Measurements from ENCODE around the gene RPL26.

The RPL26 gene

GRCh38 chr17:8371786-8372185, 11.2 kb downstream of the RPL26 start:
- no peak for DNase-seq (ENCODE audit: low spot score)
- TF ChIP-seq, protein P1, sequence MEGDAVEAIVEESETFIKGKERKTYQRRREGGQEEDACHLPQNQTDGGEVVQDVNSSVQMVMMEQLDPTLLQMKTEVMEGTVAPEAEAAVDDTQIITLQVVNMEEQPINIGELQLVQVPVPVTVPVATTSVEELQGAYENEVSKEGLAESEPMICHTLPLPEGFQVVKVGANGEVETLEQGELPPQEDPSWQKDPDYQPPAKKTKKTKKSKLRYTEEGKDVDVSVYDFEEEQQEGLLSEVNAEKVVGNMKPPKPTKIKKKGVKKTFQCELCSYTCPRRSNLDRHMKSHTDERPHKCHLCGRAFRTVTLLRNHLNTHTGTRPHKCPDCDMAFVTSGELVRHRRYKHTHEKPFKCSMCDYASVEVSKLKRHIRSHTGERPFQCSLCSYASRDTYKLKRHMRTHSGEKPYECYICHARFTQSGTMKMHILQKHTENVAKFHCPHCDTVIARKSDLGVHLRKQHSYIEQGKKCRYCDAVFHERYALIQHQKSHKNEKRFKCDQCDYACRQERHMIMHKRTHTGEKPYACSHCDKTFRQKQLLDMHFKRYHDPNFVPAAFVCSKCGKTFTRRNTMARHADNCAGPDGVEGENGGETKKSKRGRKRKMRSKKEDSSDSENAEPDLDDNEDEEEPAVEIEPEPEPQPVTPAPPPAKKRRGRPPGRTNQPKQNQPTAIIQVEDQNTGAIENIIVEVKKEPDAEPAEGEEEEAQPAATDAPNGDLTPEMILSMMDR (IDR thresholded peaks at IDR 0.05; ENCODE audit: extremely low read depth, insufficient read depth, missing control alignments): no peak
- in situ Hi-C loops (cut with MboI; ENCODE audit: low pct_unique_long_range_greater_than_20kb, low sequenced_read_pairs, unreplicated experiment): no loop called here

GRCh38 chr17:8369944-8370343, 13.0 kb downstream of the RPL26 start:
- in situ Hi-C loops (cut with MboI; ENCODE audit: low pct_unique_long_range_greater_than_20kb, low sequenced_read_pairs, unreplicated experiment): no loop called here
- no peak for DNase-seq (ENCODE audit: low spot score)
- TF ChIP-seq, protein P1 (IDR thresholded peaks at IDR 0.05; ENCODE audit: extremely low read depth, insufficient read depth, missing control alignments): no peak

GRCh38 chr17:8368193-8368592, 14.8 kb downstream of the RPL26 start:
- TF ChIP-seq, protein P1 (IDR thresholded peaks at IDR 0.05; ENCODE audit: extremely low read depth, insufficient read depth, missing control alignments): no peak
- no peak for DNase-seq (ENCODE audit: low spot score)
- in situ Hi-C loops (cut with MboI; ENCODE audit: low pct_unique_long_range_greater_than_20kb, low sequenced_read_pairs, unreplicated experiment): no loop called here

- in situ Hi-C loops (cut with MboI; ENCODE audit: low pct_unique_long_range_greater_than_20kb, low sequenced_read_pairs, unreplicated experiment): no loop called here
- DNase-seq (ENCODE audit: low spot score): no peak
- TF ChIP-seq, protein P1 (IDR thresholded peaks at IDR 0.05; ENCODE audit: extremely low read depth, insufficient read depth, missing control alignments): no peak
Observed at GRCh38 chr17:8366231-8366630, 16.8 kb downstream of the RPL26 start.

- in situ Hi-C loops (cut with MboI; ENCODE audit: low pct_unique_long_range_greater_than_20kb, low sequenced_read_pairs, unreplicated experiment): no loop called here
- TF ChIP-seq, protein P1 (IDR thresholded peaks at IDR 0.05; ENCODE audit: extremely low read depth, insufficient read depth, missing control alignments): no peak
- no peak for DNase-seq (ENCODE audit: low spot score)
Observed at GRCh38 chr17:8365143-8365542, 17.9 kb downstream of the RPL26 start.

- in situ Hi-C loops (cut with MboI; ENCODE audit: low pct_unique_long_range_greater_than_20kb, low sequenced_read_pairs, unreplicated experiment): no loop called here
- TF ChIP-seq, protein P1 (IDR thresholded peaks at IDR 0.05; ENCODE audit: extremely low read depth, insufficient read depth, missing control alignments): no peak
- DNase-seq (ENCODE audit: low spot score): no peak
Observed at GRCh38 chr17:8362651-8363332, 20.2 kb downstream of the RPL26 start.
